ENCODE results near the gene NEDD4.

- no peak for TF ChIP-seq CTCF (IDR thresholded peaks at IDR 0.05)
- TF ChIP-seq POLR2A (IDR thresholded peaks at IDR 0.05): no peak
Measured at GRCh38 chr15:55899537-55899936, 93.9 kb downstream of the NEDD4 start.

Data from Peyer's patch (tissue), 4 donors.